ENCODE measurements around the gene ASCL5. TPM values are rescaled to one million over a fixed set of nuclear protein-coding genes. Genes with fewer than 3 reads are reported as not detected.

ASCL5 gene
- total and polyA plus RNA-seq, 9 of the 15 experiments (the other 6 are each of a cell fraction or from before 2014, with no cell fraction given) = 0.09 TPM; not detected in 8

DNA sequence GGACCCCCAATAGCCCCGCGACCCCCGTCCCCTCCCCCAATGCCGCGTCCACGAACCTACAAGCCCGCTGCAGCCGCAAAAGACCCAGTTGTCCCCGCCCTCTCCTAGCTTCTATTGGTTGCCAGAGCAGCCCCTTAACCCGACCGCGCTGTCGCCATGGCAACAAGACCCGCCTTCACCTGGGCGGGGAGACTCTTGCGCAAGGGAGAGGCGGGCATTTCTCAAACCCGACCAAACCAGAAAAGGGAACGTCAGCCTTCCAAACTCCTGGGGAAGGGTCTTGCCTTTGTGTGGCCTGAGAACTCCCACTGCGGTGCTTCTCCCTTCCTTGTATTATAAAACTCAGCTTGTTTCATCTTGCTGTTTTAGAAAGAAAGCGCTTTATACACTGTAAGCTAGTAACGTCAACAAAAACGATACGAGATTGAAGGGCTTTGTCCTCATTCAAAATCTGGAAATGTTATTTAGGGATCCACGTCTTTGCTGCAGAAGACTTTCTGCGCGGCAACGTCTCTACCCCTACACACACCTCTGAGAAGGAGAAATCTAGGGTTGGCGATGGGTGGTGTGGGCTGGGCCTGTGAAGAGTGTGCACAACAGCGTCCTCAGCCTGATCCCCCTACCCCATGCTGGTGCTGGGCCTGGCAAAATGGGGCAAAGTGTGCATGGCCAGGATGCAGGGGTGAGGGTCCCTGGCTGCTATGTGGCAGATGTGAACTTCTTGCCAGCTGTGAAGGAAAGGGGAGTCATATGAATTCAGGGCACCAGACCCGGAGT is 27.6 kb upstream of the ASCL5 start, which contains the start of gene TMEM9 (continued):
- peak; percentile 63 for TF ChIP-seq CXXC5 (CRISPR knock-in tag; IDR thresholded peaks at IDR 0.05)
- TF ChIP-seq KDM4B (IDR thresholded peaks at IDR 0.05; ENCODE audit: borderline replicate concordance in 2 of 2, low read depth in 1 of 2) = no peak
- TF ChIP-seq ZNF311 (CRISPR knock-in tag; IDR thresholded peaks at IDR 0.05) = no peak
- TF ChIP-seq SNIP1 (IDR thresholded peaks at IDR 0.05; ENCODE audit: low read depth) = no peak
- no peak for TF ChIP-seq ZZZ3 (IDR thresholded peaks at IDR 0.05)
- TF ChIP-seq PCBP2 (IDR thresholded peaks at IDR 0.05; ENCODE audit: low read depth, low read length, poor library complexity, severe bottlenecking) = no peak
- TF ChIP-seq U2AF1 (optimal IDR thresholded peaks at IDR 0.05; ENCODE audit: low read depth, low read length) = no peak
- TF ChIP-seq ZNF75A (CRISPR knock-in tag; IDR thresholded peaks at IDR 0.05) = no peak
- no peak for TF ChIP-seq ILK (tag; IDR thresholded peaks at IDR 0.05; ENCODE audit: borderline replicate concordance, low read depth)
- TF ChIP-seq, protein P1, sequence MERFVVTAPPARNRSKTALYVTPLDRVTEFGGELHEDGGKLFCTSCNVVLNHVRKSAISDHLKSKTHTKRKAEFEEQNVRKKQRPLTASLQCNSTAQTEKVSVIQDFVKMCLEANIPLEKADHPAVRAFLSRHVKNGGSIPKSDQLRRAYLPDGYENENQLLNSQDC (CRISPR knock-in tag; IDR thresholded peaks at IDR 0.05) = no peak
- no peak for TF ChIP-seq TBL1XR1 (IDR thresholded peaks at IDR 0.05; ENCODE audit: low read length in 2 of 2)
- TF ChIP-seq, protein P2, sequence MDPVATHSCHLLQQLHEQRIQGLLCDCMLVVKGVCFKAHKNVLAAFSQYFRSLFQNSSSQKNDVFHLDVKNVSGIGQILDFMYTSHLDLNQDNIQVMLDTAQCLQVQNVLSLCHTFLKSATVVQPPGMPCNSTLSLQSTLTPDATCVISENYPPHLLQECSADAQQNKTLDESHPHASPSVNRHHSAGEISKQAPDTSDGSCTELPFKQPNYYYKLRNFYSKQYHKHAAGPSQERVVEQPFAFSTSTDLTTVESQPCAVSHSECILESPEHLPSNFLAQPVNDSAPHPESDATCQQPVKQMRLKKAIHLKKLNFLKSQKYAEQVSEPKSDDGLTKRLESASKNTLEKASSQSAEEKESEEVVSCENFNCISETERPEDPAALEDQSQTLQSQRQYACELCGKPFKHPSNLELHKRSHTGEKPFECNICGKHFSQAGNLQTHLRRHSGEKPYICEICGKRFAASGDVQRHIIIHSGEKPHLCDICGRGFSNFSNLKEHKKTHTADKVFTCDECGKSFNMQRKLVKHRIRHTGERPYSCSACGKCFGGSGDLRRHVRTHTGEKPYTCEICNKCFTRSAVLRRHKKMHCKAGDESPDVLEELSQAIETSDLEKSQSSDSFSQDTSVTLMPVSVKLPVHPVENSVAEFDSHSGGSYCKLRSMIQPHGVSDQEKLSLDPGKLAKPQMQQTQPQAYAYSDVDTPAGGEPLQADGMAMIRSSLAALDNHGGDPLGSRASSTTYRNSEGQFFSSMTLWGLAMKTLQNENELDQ (CRISPR knock-in tag; IDR thresholded peaks at IDR 0.05; ENCODE audit: borderline replicate concordance) = no peak
- TF ChIP-seq, protein P3, sequence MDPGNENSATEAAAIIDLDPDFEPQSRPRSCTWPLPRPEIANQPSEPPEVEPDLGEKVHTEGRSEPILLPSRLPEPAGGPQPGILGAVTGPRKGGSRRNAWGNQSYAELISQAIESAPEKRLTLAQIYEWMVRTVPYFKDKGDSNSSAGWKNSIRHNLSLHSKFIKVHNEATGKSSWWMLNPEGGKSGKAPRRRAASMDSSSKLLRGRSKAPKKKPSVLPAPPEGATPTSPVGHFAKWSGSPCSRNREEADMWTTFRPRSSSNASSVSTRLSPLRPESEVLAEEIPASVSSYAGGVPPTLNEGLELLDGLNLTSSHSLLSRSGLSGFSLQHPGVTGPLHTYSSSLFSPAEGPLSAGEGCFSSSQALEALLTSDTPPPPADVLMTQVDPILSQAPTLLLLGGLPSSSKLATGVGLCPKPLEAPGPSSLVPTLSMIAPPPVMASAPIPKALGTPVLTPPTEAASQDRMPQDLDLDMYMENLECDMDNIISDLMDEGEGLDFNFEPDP (CRISPR knock-in tag; IDR thresholded peaks at IDR 0.05) = no peak
- TF ChIP-seq XRCC5 (IDR thresholded peaks at IDR 0.05; ENCODE audit: low read depth, low read length) = 0 out of 2 replicates have a peak, but pooled peaks have one; percentile 75
- TF ChIP-seq, protein P4, sequence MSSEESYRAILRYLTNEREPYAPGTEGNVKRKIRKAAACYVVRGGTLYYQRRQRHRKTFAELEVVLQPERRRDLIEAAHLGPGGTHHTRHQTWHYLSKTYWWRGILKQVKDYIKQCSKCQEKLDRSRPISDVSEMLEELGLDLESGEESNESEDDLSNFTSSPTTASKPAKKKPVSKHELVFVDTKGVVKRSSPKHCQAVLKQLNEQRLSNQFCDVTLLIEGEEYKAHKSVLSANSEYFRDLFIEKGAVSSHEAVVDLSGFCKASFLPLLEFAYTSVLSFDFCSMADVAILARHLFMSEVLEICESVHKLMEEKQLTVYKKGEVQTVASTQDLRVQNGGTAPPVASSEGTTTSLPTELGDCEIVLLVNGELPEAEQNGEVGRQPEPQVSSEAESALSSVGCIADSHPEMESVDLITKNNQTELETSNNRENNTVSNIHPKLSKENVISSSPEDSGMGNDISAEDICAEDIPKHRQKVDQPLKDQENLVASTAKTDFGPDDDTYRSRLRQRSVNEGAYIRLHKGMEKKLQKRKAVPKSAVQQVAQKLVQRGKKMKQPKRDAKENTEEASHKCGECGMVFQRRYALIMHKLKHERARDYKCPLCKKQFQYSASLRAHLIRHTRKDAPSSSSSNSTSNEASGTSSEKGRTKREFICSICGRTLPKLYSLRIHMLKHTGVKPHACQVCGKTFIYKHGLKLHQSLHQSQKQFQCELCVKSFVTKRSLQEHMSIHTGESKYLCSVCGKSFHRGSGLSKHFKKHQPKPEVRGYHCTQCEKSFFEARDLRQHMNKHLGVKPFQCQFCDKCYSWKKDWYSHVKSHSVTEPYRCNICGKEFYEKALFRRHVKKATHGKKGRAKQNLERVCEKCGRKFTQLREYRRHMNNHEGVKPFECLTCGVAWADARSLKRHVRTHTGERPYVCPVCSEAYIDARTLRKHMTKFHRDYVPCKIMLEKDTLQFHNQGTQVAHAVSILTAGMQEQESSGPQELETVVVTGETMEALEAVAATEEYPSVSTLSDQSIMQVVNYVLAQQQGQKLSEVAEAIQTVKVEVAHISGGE (CRISPR knock-in tag; IDR thresholded peaks at IDR 0.05) = peak in 1 of 3 experiments; percentile 60; a peak in 1 of 6 replicates
- no peak for TF ChIP-seq NFXL1 (CRISPR knock-in tag; IDR thresholded peaks at IDR 0.05)
- peak; percentile 81 for TF ChIP-seq LEF1 (IDR thresholded peaks at IDR 0.05)
- TF ChIP-seq, protein P5, sequence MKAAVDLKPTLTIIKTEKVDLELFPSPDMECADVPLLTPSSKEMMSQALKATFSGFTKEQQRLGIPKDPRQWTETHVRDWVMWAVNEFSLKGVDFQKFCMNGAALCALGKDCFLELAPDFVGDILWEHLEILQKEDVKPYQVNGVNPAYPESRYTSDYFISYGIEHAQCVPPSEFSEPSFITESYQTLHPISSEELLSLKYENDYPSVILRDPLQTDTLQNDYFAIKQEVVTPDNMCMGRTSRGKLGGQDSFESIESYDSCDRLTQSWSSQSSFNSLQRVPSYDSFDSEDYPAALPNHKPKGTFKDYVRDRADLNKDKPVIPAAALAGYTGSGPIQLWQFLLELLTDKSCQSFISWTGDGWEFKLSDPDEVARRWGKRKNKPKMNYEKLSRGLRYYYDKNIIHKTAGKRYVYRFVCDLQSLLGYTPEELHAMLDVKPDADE (conservative IDR thresholded peaks at IDR 0.05; ENCODE audit: control insufficient read depth, low read depth, low read length) = no peak

Data from K562 (cell line).